Natural killer cell treated with Interleukin-12 subunit alpha and Interleukin-12 subunit beta and Interleukin-15 and Interleukin-18, amount 100 ng/mL, for 72 hours (primary cell): ENCODE data around the gene SLIT2. TPM values are rescaled to one million over a fixed set of nuclear protein-coding genes. Genes with fewer than 3 reads are reported as not detected.

Experiments used
- ATAC-seq, 2 donors: fragments of 150-1000 bp; cut with Tn5 transposase in 1 of 2; sonication (Bioruptor Pico), chemical (Tn5 transposase) in 1 of 2; 2 replicates each; pipeline ENCODE4 v1.10.0; 2021
- DNase-seq: peaks from one replicate; pipeline ENCODE4 v3.0.0; 2022; ENCODE audit warnings: low spot score
- H3K27ac Mint-ChIP-seq, 2 donors: 1 replicate in 1 of 2; 2 replicates in 1 of 2; pipeline ENCODE4 v1.8.0; 2022; ENCODE audit warnings: mixed read lengths in 2 of 2, mild to moderate bottlenecking in 1 of 2, moderate library complexity in 1 of 2
- H3K27me3 Mint-ChIP-seq, 2 donors: 1 replicate in 1 of 2; 2 replicates in 1 of 2; pipeline ENCODE4 v1.8.0; 2022; ENCODE audit warnings: mixed read lengths in 2 of 2
- H3K36me3 Mint-ChIP-seq: one replicate; pipeline ENCODE4 v1.8.0; 2022; ENCODE audit warnings: mixed read lengths
- H3K4me1 Mint-ChIP-seq, 2 donors: 1 replicate in 1 of 2; 2 replicates in 1 of 2; pipeline ENCODE4 v1.8.0; 2022; ENCODE audit warnings: low read depth in 2 of 2, mixed read lengths in 2 of 2, mild to moderate bottlenecking in 1 of 2
- H3K4me3 Mint-ChIP-seq: one replicate; pipeline ENCODE4 v1.8.0; 2022; ENCODE audit warnings: mixed read lengths
- H3K9me3 Mint-ChIP-seq: 2 replicates; pipeline ENCODE4 v1.8.0; 2022; ENCODE audit warnings: mixed read lengths
- total RNA-seq, 2 donors: library from RNA; stranded (reverse); gene quantifications; one replicate each; pipeline ENCODE4 v1.2.3, GENCODE V29; 2022

SLIT2 gene
- total RNA-seq, 2 donors from 2014 or later = not detected

- no peaks in the 10 kb centered on the region for H3K27me3 Mint-ChIP-seq
- ATAC-seq (no peak), DNase-seq (no peak)
- no peak overlapping the region for H3K4me3 Mint-ChIP-seq
- no peaks in the 10 kb centered on the region for H3K36me3 Mint-ChIP-seq
- no peaks in the 10 kb centered on the region for H3K4me1 Mint-ChIP-seq
- peaks cover 9% of the 10 kb centered on the region for H3K9me3 Mint-ChIP-seq
- H3K27ac Mint-ChIP-seq = no peak overlapping the region
Observed at GRCh38 chr4:20298986-20299385, 47.3 kb downstream of the SLIT2 start.

- Mint-ChIP-seq H3K4me1 (no peaks in the 10 kb centered on the region), H3K36me3 (no peaks in the 10 kb centered on the region), H3K27ac (no peak overlapping the region), H3K9me3 (peaks cover 6% of the 10 kb centered on the region), H3K27me3 (no peaks in the 10 kb centered on the region), H3K4me3 (no peak overlapping the region)
- DNase-seq = no peak
- ATAC-seq = no peak
Observed at GRCh38 chr4:20299515-20299914, 47.8 kb downstream of the SLIT2 start.

GRCh38 chr4:20301161-20301560 lies 49.5 kb downstream of the SLIT2 start:
- Mint-ChIP-seq H3K4me3 (no peak overlapping the region), H3K36me3 (no peaks in the 10 kb centered on the region), H3K27me3 (no peaks in the 10 kb centered on the region), H3K9me3 (peaks cover 5% of the 10 kb centered on the region), H3K4me1 (no peaks in the 10 kb centered on the region), H3K27ac (no peak overlapping the region)
- DNase-seq (no peak), ATAC-seq (no peak)
